Vagina (tissue), 2 donors: ENCODE measurements around the gene CUX1. TPM values are rescaled to one million over a fixed set of nuclear protein-coding genes. Genes with fewer than 3 reads are reported as not detected.

Experiments
- DNase-seq, 2 donors: peaks; one replicate each; pipeline ENCODE4 v3.0.0-alpha.2; 2017; ENCODE audit errors: extremely low spot score in 2 of 2
- H3K27ac ChIP-seq: fragments of 200-600 bp; sonication (generic); one replicate; pipeline ENCODE4 v1.5.1; 2019
- H3K27me3 ChIP-seq: fragments of 200-600 bp; sonication (generic); one replicate; pipeline ENCODE4 v1.5.1; 2019
- H3K36me3 ChIP-seq, 2 donors: fragments of 200-600 bp; sonication (generic); one replicate each; pipeline ENCODE4 v1.5.1; 2017 to 2019
- H3K4me1 ChIP-seq: fragments of 200-600 bp; sonication (generic); one replicate; pipeline ENCODE4 v1.5.1; 2019
- H3K4me3 ChIP-seq, 2 donors: fragments of 200-600 bp; sonication (generic); 1 replicate in 1 of 2; 2 replicates in 1 of 2; pipeline ENCODE4 v1.5.1; 2016 to 2019
- H3K9me3 ChIP-seq: fragments of 200-600 bp; sonication (generic); one replicate; pipeline ENCODE4 v1.5.1; 2019
- CTCF ChIP-seq, 3 experiments: fragments of 450-650 bp in 2 of 3; fragments of 200-600 bp in 1 of 3; sonication (generic) in 1 of 3; IDR thresholded peaks; one replicate each; pipeline ENCODE4 v1.5.1; 2017 to 2019; ENCODE audit warnings: antibody characterized with exemption in 3 of 3, mild to moderate bottlenecking in 2 of 3, moderate library complexity in 2 of 3
- POLR2A ChIP-seq, 2 donors: fragments of 450-650 bp; IDR thresholded peaks; one replicate each; pipeline ENCODE4 v1.6.1; 2017; ENCODE audit warnings: antibody characterized with exemption in 2 of 2, mild to moderate bottlenecking in 2 of 2, moderate library complexity in 2 of 2
- POLR2AphosphoS5 ChIP-seq, 2 donors: sonication (generic); formaldehyde crosslinking; IDR thresholded peaks; one replicate each; pipeline ENCODE4 v1.9.0; 2017; ENCODE audit warnings: antibody characterized with exemption in 2 of 2, mild to moderate bottlenecking in 2 of 2, low read depth in 1 of 2; ENCODE audit not compliant: insufficient read depth in 1 of 2
- intact Hi-C: fragments of 100-400 bp; cut with DNase I; formaldehyde crosslinking; loops from one replicate; pipeline ENCODE4 v1.15.1; 2023
- total RNA-seq: library from RNA; depleted of rRNA; stranded (reverse); fragments of >200 nt; gene quantifications from one replicate; pipeline ENCODE4 v1.2.3, GENCODE V29; 2016

The CUX1 gene
- total RNA-seq, 1 donor from 2014 or later: 65.3 TPM

- TF ChIP-seq CTCF (IDR thresholded peaks at IDR 0.05) (no peak), POLR2A (IDR thresholded peaks at IDR 0.05) (no peak), POLR2AphosphoS5 (IDR thresholded peaks at IDR 0.05; ENCODE audit: insufficient read depth in 1 of 2, low read depth in 1 of 2) (no peak)
- no peak for DNase-seq
- Histone ChIP-seq H3K36me3 (no peaks in the 10 kb centered on the region), H3K27ac (no peak overlapping the region), H3K9me3 (no peaks in the 10 kb centered on the region), H3K27me3 (no peaks in the 10 kb centered on the region), H3K4me1 (peaks cover 4% of the 10 kb centered on the region), H3K4me3 (no peak overlapping the region)
- intact Hi-C loops: no loop called here
Observed at GRCh38 chr7:101782896-101783295, 34.5 kb upstream of the CUX1 start.

- H3K36me3 ChIP-seq: no peaks in the 10 kb centered on the region
- H3K27me3 ChIP-seq: no peaks in the 10 kb centered on the region
- peaks cover 4% of the 10 kb centered on the region for H3K4me1 ChIP-seq
- intact Hi-C loops: no loop called here
- no peak overlapping the region for H3K27ac ChIP-seq
- no peak for DNase-seq
- TF ChIP-seq POLR2AphosphoS5 (IDR thresholded peaks at IDR 0.05; ENCODE audit: insufficient read depth in 1 of 2, low read depth in 1 of 2) (no peak), CTCF (IDR thresholded peaks at IDR 0.05) (no peak), POLR2A (IDR thresholded peaks at IDR 0.05) (no peak)
- H3K4me3 ChIP-seq: no peak overlapping the region
- H3K9me3 ChIP-seq: no peaks in the 10 kb centered on the region
Observed at GRCh38 chr7:101783381-101784181, 33.8 kb upstream of the CUX1 start.

GRCh38 chr7:101784292-101785127 is 32.9 kb upstream of the CUX1 start:
- no peak for DNase-seq
- Histone ChIP-seq H3K36me3 (no peaks in the 10 kb centered on the region), H3K27ac (no peak overlapping the region), H3K27me3 (no peaks in the 10 kb centered on the region), H3K4me1 (peaks cover 4% of the 10 kb centered on the region), H3K4me3 (no peak overlapping the region), H3K9me3 (no peaks in the 10 kb centered on the region)
- TF ChIP-seq POLR2A (IDR thresholded peaks at IDR 0.05): no peak
- TF ChIP-seq POLR2AphosphoS5 (IDR thresholded peaks at IDR 0.05; ENCODE audit: insufficient read depth in 1 of 2, low read depth in 1 of 2): no peak
- TF ChIP-seq CTCF (IDR thresholded peaks at IDR 0.05): no peak
- intact Hi-C loops: no loop called here

GRCh38 chr7:101787864-101788263 is 29.6 kb upstream of the CUX1 start:
- intact Hi-C loops: no loop called here
- no peaks in the 10 kb centered on the region for H3K9me3 ChIP-seq
- no peak for TF ChIP-seq CTCF (IDR thresholded peaks at IDR 0.05)
- no peak for TF ChIP-seq POLR2A (IDR thresholded peaks at IDR 0.05)
- TF ChIP-seq POLR2AphosphoS5 (IDR thresholded peaks at IDR 0.05; ENCODE audit: insufficient read depth in 1 of 2, low read depth in 1 of 2): no peak
- no peak overlapping the region for H3K4me3 ChIP-seq
- no peaks in the 10 kb centered on the region for H3K27me3 ChIP-seq
- H3K4me1 ChIP-seq: peaks cover 4% of the 10 kb centered on the region
- no peaks in the 10 kb centered on the region for H3K36me3 ChIP-seq
- DNase-seq: no peak
- H3K27ac ChIP-seq: no peak overlapping the region
